NK-92 treated with Interleukin-12 subunit alpha and Interleukin-12 subunit beta, amount 100 ng/mL, for 24 hours (cell line): ENCODE data around the gene ACCSL.

ENCODE experiments used
- DNase-seq: peaks from one replicate; lab custom pipeline; 2025; lab: John Stamatoyannopoulos, UW

Gene ACCSL

DNA sequence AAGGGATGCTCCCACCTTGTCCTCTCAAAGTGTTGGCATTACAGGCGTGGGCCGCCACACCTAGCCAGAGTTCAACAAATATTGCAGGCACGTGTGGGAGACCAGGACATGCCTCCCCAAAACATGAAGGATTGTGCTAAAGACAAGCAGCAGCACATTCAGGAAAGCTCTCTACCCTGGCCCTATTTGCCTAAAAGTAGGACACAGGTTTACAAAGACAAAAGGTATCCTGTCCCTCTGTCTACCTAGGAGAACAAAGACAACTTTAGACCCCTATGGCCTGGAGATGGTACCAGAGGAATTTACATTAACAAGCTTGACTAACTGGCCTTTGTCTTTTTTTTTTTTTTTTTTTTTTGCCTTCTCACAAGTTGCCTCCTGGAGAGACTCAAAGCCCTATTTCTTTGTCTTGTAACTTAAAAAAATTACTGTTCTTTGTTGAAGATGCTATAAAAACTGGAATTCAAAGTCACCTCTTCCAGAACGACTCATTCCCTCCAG, 17.4 kb downstream of the ACCSL start:
- DNase-seq = no peak

DNA sequence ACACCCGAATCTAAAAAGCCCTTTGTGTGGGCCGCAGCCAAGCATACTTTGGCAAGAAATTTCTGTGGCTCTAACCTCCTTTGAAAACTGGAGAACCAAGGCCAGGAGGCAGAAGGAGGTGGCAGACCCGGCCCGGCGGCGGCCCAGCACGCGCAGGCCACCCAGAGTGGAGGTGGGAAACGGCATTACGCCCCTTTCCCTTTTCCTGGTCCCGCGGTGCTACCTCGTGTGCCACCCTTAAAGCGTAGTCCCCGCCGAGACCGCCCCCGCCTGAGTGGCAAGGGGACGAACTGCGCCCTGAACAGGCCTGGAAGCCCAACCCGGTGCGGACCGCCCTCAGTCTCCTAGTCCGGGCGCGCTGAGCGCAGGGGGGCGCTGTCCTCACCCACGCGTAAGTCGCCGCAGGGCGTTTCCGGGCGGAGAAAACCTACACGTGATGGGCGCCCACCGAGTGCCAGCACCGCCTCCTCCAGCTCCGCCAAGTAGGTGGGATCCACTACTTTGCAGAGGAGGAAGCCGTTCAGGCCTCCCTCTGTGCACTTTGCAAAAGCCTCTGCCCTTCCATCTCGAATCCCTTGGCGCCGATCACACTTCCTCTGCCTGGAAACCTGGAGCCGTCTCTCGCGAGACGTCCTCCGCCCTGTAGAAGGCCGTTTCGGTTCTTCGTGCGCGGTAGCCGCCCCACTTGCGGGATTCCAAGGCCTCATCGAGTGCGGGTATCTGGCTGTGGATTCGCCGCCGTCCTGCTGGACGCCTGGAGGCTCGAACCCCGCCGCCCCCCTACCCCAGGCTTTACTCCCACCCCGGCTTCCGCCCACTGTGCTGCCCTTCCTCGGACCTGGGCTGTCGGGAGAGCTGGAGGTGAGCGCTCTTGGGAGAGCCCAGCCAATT, 18.3 kb downstream of the ACCSL start, which contains the start of gene ACCS:
TSS of gene ACCS (plus strand) at position 430 of the 891 bp plus-strand sequence. CDS start 1,358 bp downstream, outside the sequence.
- peak; percentile 71 for DNase-seq

DNA sequence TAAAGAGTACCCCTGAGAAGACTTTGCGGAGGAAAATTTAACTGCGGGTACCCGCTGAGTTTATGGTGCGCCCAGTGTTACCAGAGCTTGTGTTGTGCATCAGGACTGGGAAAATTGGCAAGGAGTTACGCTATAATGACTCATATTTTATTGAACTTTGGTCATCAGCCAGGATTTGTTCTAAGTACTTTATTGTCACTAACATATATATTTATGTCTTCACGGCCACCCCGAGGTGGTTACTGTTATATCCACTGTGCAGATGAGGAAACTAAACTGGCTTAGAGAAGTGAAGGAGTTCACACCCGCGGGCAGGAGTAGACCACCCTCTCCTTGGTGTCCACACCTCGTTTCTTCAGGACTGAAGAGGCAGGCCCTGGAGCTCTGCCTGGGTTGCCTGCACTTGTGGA, 19.0 kb downstream of the ACCSL start:
- DNase-seq = no peak

DNA sequence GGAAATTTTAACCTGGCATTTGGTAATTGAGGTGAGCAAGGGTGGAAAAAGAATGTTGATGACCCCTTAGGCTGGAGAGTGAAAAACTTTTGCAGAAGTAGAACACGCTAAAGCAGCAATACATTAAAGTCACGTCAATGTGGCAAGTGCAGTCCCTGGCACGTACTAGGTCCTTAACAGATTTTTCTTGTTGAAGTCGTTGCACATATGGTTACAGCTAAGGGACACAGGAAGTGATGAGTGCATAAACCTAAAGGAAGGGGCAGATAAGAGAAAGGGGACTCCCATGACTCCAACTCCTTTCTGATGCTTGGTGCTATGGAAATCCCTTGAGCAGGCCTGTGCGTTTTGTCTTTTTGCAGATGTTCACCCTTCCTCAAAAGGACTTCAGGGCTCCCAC, 19.5 kb downstream of the ACCSL start:
- DNase-seq = no peak

DNA sequence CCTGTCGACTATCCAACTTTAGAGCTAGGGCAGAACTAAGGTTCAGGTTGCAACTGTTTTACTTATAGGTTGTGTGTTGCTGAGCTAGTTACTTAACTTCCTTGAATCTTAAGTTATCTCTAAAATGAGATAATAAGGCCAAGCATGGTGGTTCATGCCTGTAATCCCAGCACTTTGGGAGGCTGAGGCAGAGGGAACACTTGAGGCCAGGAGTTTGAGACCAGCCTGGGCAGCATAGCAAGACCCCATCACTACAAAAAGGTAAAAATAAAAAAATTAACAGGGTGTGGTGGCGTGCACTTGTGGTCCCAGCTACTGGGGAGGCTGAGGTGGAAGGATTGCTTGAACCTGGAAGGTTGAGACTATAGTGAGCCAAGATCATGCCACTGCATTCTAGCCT, 20.4 kb downstream of the ACCSL start:
- no peak for DNase-seq

DNA sequence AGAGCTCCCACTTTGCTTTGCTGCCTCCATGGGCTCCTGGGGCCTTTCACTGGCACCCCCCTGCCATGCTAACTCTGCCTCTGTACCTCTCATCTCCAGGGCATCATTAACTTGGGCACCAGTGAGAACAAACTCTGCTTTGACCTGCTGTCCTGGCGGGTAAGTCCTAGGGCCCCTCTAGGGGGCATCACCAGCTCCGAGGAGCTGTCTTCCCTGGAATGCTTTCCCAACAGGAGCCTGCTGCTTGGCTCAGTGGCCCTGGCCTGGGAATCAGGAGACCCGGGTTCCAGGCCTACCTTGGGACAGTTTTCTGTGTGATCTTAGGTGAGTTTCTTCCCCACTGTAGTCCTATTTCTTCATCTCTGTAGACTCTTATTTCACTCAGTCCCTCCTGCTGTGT, 23.4 kb downstream of the ACCSL start:
- DNase-seq = no peak

DNA sequence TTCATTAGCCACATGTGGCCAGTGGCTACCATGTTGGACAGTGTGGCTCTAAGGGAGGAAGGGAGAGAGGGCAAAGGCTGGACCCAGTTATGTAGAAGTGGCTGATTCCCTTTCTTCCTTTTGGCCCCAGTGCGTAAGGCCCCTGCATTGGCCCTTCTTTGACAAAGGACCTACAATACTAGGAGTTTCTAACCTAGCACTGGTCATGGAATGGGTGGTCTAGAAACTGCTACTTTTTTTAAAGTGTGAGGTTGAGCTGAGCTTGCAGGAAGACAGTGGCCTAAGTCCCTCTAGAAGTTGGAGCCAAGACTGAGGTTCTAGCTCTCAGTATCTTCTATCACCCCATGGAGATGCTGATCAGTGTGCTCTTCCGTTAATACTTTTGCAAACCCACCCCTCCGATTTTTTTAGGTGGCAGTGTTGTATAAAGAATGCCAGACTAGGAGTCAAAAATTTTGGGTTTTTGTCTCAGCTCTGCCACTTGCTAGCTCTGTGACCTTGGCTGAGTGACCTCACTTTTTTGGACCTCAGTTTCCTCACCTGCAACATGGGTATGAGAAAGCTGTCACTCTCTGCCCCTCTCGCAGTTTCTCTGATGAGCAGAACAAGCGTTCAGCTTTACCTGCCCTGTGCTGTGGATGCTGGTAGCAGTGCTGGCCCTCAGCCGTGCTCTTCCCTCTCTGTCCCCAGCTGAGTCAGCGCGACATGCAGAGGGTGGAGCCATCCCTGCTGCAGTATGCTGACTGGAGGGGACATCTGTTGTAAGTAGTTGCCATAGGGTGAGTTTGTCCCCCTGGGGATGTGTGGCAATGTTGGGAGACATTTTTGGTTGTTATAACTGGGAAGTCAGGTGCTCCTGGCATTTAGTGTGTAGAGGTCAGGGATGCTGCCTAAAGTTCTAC, 25.2 kb downstream of the ACCSL start:
- no peak for DNase-seq

DNA sequence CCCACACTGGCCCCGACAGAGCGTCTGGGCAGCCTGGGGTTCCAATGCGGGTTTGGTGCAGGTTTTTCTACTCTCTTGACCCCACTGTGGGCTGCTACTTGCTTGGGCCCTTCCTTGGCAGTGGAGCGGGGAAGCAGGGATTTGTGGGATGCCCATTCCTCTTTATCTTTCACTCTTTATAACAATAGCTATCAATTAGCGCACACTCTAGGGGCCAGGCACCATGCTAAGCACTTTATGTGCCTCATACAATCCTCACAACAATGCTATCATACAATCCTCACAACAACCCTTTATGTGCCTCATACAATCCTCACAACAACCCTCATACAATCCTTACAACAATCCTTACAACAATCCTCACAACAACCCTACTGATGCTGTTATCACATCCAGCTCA, 31.0 kb downstream of the ACCSL start:
- DNase-seq = no peak

DNA sequence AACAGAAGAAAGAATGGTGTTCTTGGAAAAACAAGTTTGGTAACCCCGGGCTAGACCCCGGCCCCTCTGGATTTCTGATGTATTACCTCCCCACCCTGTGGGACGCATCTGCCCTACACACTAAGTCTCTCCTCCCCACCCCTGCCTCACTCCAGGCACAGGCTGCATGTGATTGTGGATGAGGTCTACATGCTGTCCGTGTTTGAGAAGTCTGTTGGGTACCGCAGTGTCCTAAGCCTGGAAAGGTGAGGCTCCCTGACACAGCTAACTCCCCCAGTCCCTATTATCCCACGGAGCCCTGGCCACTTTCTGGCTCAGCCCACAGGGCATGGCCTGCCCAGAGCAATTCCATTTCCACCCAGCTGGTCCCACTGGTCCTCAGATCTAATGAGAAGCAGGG, 31.6 kb downstream of the ACCSL start:
- DNase-seq = no peak

DNA sequence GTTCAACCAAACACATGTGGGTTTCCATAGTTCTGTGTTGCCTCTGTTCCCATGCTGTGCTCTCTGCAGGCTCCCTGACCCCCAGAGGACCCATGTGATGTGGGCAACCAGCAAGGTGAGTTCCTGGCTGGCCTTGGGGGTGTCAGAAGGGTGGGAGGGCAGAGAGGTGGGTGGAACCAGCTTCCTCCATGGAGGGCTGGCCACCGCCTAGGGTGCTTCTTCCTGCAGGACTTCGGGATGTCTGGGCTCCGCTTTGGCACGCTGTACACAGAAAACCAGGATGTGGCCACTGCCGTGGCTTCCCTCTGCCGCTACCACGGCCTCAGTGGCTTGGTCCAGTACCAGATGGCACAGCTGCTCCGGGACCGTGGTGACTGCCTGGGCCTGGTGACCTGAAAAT, 33.2 kb downstream of the ACCSL start:
- DNase-seq = no peak

DNA sequence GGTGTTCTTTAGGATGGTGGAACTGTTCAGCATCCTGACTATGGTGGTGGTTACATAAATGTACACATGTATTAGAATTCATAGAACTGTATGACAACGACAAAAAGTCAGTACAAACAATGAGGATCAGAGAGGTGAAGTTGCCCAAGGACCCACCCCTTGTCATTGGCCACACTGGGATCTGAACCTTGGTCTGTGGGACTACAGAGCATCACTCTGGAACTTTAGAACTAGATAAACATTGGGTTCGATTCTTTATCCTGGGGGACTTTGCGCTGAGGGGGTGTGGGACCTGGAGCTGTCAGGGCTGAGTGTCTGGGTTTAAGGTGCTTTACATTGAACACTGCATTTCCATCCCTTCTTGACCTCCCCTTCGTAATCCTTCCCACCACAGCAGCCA, 34.9 kb downstream of the ACCSL start:
- DNase-seq = no peak

DNA sequence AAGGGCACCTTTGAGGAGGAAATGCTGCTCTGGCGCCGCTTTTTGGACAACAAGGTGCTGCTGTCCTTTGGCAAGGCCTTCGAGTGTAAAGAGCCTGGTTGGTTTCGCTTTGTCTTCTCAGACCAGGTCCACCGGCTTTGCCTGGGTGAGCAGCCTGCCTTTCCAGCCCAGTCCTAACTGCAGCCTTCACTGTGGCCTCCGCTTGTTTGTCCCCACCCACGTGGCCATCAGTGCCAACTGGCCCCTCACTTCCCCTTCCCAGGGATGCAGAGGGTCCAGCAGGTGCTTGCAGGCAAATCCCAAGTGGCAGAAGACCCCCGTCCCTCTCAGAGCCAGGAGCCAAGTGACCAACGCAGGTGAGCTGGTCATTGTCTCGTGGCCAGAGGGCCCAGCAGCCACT, 35.7 kb downstream of the ACCSL start:
- DNase-seq = no peak

DNA sequence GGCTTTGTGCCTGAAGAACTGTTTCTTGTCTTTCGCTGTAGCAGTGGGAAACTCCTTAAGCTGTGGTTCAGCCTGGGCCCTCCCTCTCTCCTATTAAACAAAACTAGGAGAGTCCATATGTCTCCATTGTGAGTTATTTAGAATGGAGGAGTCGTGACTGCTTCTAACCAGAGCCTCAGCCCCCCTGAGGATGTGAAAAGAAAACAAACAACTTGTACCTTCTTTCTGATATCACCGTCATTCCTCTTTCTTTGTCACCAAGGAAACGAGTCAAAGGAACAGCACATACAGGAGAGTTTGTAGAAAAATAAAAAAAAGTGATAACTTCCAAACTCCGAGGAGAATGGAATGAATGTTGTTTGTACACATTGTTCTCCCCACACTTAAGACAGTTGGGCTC, 36.1 kb downstream of the ACCSL start:
- DNase-seq = no peak

DNA sequence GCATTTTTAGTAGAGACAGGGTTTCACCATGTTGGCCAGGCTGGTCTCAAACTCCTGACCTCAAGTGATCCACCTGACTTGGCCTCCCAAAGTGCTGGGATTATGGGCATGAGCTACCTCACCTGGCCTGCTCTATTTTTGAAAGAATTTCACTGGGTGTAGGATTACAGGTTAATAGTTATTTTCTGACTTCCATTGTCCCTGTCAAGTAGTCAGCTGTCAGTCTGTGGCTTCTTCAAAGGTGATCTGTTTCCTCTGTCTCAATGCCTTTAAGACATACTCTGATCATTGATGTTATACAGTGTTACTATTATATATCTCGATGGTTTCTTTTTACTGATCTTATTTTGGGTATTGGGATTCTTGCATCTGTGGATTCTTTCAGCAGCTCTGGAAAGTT, 37.5 kb downstream of the ACCSL start:
- no peak for DNase-seq

DNA sequence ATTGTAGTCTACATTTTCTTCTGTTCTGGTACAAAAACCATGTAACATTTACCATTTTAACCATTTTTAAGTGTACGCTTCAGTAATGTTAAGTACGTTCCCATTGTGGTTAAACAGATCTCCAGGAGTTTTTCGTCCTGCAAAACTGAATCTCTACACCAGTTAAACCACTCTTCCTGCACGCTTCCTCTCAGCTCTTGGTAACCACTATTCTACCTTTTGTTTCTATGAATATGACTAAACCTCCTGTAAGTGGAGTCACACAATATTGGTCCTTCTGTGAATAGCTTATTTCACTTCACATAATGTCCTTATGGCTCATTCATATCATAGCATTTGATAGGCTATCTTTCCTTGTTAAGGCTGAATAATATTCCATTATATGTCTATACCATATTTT, 40.6 kb downstream of the ACCSL start:
- DNase-seq = no peak

DNA sequence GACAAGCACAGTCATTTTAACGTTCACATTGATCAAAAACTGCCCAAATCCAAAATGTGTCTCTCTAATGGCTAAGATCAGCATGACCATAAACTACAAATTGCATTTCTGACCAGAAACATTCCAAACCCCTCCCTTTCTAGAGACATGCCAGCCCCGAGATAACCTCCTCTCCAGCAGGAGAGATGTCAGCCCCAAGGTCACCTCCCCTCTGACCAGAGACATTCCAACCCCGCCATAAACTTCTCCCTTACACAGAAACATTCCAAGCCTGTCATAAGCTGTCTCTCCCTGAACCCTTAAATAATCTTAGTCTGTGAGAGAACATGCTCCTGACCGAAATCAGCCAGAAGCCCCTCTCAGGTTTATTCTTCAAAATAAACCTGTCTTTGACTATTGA, 41.1 kb downstream of the ACCSL start:
- no peak for DNase-seq

DNA sequence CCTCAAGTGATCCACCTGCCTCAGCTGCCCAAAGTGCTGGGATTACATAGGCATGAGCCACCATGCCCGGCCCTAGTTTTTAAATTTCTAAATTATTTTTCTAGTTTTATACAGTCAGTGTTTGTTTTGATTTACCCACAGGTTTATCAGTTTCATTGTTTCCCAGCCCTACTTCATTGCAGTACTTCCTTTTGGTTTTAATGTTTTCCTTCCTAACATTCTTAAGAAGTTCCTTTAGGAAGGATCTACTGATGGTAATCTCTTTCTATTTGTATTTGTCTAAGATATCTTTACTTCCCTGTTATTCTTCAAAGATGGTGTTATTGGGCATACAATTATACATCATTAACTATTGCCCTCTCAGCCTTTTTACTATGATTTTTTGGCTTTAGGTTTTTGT, 42.8 kb downstream of the ACCSL start:
- no peak for DNase-seq

DNA sequence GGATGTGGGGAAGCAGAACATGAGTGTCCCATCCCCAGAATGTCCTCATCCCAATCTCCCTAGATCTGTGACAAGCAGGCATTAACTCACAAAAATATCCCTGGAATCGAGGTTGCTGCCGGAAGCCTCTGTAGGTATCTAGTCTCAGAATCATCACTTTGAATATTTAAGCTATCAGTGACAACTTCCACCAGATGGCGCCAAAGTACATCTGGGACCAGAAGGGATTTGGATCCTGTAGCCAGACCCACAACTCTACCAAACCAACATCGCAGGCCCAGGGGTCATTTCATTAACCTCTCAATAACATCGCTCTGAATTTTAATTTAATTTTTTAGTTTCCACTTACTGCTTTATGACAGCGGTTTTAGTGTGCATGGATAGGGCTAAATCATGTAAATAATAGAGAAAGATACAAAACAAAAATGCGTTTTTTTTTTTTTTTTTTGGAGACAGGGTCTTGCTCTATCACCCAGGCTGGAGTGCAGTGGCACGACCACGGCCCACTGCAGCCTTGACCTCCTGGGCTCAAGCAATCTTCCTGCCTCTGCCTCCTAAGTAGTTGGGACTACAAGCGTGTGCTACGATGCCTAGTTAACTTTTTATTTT, 46.6 kb downstream of the ACCSL start:
- peak; percentile 60 for DNase-seq

DNA sequence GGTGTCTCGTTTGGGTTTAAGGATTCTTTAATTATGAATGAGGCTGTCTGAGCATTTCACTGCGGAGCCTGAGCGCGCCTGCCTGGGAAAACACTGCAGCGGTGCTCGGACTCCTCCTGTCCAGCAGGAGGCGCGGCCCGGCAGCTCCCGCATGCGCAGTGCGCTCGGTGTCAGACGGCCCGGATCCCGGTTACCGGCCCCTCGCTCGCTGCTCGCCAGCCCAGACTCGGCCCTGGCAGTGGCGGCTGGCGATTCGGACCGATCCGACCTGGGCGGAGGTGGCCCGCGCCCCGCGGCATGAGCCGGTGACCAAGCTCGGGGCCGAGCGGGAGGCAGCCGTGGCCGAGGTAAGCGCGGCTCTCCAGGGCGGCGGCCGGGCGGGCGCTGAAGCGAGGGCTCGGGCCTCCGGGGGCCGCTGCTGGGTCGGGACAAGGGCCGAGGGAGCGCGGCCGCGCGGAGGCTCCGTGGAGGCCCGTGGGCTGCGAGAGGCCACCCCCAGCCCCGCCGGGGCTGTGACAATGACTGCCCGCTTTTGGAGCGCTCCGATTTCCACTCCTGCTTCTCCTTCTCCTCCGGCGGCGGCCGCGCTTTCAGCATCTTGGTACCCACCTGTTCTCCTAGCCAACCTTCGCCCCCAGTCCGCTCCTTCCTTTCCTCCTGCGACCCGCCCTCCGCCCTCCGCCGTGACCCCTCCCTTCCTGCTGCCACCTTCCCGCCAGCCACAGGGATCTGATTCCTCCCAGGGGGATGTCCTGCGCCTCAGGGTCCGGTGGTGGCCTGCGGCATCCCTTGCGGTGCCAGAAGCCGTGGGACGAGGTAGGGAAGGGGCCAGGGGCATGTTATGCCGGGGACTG, 48.0 kb downstream of the ACCSL start, which contains the start of gene EXT2:
TSS of gene EXT2 (plus strand) at position 173 of the 854 bp plus-strand sequence. CDS start 12,035 bp downstream, outside the sequence.
- DNase-seq = peak; percentile 83

DNA sequence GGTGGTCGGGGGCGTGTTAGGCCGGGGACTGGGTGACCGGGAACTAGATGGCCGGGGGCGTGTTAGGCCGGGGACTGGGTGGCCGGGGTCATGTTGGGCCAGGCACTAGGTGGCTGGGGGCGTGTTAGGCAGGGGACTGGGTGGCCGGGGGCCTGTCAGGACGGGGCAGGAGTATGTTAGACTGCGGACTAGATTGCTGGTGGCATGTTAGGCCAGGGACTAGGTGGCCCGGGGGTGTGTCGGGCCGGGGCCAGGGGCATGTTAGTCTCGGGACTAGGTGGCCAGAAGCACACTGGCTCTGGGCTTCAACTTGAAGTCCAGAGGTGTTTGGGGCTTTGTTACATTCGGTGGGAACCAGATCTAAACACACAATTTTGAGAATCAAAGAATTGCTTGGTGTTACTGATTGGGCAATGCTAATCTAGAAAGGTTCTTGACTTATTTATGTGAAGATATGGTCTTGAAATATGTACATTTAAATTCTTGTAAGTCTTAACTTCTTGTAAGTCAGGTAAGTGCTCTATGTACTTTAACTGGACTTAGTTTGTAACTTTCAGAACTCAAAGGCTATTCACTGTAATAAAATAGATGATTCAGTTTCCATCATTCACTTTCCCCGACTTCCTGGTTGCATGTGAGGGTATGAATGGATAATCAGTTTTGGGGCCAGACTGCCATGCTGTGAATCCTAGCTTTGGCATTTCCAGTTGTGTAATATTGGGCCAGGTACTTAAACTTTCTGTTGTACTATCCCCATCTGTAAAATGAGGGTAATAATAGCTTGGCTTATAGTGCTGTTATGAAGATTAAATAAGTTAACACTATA, 48.8 kb downstream of the ACCSL start:
- no peak for DNase-seq
